ENCODE data around the gene CASD1. TPM values are rescaled to one million over a fixed set of nuclear protein-coding genes. Genes with fewer than 3 reads are reported as not detected.

The CASD1 gene
- total and polyA plus RNA-seq, 10 of the 15 experiments (the other 5 are each of a cell fraction or from before 2014, with no cell fraction given): 4.0 to 18.6 (median 10.7) TPM

DNA sequence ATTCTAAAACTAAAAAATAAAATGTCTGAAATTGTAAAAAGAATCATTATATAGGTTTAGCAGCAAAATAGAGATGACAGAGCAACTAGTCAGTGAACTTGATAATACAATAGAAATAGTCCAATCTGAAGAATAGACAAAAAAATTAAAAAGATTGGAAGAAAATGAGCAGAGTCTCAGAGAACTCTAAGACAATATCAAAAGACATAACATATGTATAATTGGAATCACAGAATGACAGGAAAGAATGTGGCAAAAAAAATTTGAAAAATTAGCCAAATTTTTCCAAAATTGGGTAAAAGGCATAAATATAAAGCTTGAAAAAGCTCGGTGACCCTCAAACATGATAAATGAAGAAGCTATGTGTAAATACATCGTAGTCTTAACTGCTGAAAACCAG, 38.0 kb upstream of the CASD1 start:
- Histone ChIP-seq H3K79me2 (ENCODE audit: control insufficient read depth, insufficient read depth, low read length) (no peaks in the 10 kb centered on the region), H3K9me3 (replicated peaks; ENCODE audit: control insufficient read depth, insufficient read depth, low read length) (no peaks in the 10 kb centered on the region), H2AFZ (ENCODE audit: control insufficient read depth, low read depth, low read length) (no peak overlapping the region), H3K4me1 (ENCODE audit: control insufficient read depth, insufficient read depth, low read length) (no peaks in the 10 kb centered on the region), H3K9ac (ENCODE audit: control insufficient read depth, insufficient read depth, low read length) (no peak overlapping the region), H3K27me3 (replicated peaks in 1 of 2; ENCODE audit: control insufficient read depth in 2 of 2, insufficient read depth in 2 of 2, low read length in 1 of 2) (no peaks in the 10 kb centered on the region), H3K27ac (ENCODE audit: control insufficient read depth, insufficient read depth) (no peak overlapping the region), H3K4me3 (no peak overlapping the region), H4K20me1 (ENCODE audit: control insufficient read depth, insufficient read depth) (no peaks in the 10 kb centered on the region), H3K36me3 (ENCODE audit: control insufficient read depth in 2 of 2, insufficient read depth in 2 of 2, low read length in 1 of 2) (no peaks in the 10 kb centered on the region), H3K4me2 (ENCODE audit: control insufficient read depth, insufficient read depth) (no peak overlapping the region)
- POLR2A ChIA-PET: no interaction called here
- intact Hi-C loops (cut with micrococcal nuclease; ENCODE audit: unreplicated experiment) (no loop called here), in situ Hi-C loops (cut with MboI) (no loop called here)
- 50% methylated on average over 2 of the region's 2 CpGs for WGBS (ENCODE audit: insufficient coverage, insufficient replicate concordance, low lambda C conversion rate, missing lambda C conversion rate)
- DNase-seq (ENCODE audit: low read depth, low spot score) (no peak), FAIRE-seq (no peak), ATAC-seq (no peak)
- BruUV-seq (replicated peaks): no TSS peak
- CTCF ChIA-PET: no interaction called here
- RAD21 ChIA-PET (ENCODE audit: unreplicated experiment): interaction anchor here (1.6 kb wide), 1 partner anchor 15 kb away, joined by 3 read pairs; no protein-coding TSS in a partner anchor
- SMC1A ChIA-PET (ENCODE audit: uncharacterized antibody, unreplicated experiment): no interaction called here
- no peak for TF ChIP-seq TARDBP (IDR thresholded peaks at IDR 0.05; ENCODE audit: borderline replicate concordance)
- TF ChIP-seq IKZF1 (conservative IDR thresholded peaks at IDR 0.05): no peak
- TF ChIP-seq CHD2 (IDR thresholded peaks at IDR 0.05; ENCODE audit: borderline replicate concordance, low read depth, low read length): no peak
- TF ChIP-seq WRNIP1 (IDR thresholded peaks at IDR 0.05; ENCODE audit: borderline replicate concordance, low read depth, low read length): no peak
- TF ChIP-seq, protein P1, sequence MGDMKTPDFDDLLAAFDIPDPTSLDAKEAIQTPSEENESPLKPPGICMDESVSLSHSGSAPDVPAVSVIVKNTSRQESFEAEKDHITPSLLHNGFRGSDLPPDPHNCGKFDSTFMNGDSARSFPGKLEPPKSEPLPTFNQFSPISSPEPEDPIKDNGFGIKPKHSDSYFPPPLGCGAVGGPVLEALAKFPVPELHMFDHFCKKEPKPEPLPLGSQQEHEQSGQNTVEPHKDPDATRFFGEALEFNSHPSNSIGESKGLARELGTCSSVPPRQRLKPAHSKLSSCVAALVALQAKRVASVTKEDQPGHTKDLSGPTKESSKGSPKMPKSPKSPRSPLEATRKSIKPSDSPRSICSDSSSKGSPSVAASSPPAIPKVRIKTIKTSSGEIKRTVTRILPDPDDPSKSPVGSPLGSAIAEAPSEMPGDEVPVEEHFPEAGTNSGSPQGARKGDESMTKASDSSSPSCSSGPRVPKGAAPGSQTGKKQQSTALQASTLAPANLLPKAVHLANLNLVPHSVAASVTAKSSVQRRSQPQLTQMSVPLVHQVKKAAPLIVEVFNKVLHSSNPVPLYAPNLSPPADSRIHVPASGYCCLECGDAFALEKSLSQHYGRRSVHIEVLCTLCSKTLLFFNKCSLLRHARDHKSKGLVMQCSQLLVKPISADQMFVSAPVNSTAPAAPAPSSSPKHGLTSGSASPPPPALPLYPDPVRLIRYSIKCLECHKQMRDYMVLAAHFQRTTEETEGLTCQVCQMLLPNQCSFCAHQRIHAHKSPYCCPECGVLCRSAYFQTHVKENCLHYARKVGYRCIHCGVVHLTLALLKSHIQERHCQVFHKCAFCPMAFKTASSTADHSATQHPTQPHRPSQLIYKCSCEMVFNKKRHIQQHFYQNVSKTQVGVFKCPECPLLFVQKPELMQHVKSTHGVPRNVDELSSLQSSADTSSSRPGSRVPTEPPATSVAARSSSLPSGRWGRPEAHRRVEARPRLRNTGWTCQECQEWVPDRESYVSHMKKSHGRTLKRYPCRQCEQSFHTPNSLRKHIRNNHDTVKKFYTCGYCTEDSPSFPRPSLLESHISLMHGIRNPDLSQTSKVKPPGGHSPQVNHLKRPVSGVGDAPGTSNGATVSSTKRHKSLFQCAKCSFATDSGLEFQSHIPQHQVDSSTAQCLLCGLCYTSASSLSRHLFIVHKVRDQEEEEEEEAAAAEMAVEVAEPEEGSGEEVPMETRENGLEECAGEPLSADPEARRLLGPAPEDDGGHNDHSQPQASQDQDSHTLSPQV (IDR thresholded peaks at IDR 0.05): no peak
- TF ChIP-seq LARP7 (IDR thresholded peaks at IDR 0.05): no peak
- no peak for TF ChIP-seq TAF1 (IDR thresholded peaks at IDR 0.05; ENCODE audit: borderline replicate concordance, low read depth, low read length)
- TF ChIP-seq PML (IDR thresholded peaks at IDR 0.05; ENCODE audit: low read length): no peak
- no peak for TF ChIP-seq NFYA (IDR thresholded peaks at IDR 0.05; ENCODE audit: borderline replicate concordance, low read depth, low read length)
- TF ChIP-seq, protein P2, sequence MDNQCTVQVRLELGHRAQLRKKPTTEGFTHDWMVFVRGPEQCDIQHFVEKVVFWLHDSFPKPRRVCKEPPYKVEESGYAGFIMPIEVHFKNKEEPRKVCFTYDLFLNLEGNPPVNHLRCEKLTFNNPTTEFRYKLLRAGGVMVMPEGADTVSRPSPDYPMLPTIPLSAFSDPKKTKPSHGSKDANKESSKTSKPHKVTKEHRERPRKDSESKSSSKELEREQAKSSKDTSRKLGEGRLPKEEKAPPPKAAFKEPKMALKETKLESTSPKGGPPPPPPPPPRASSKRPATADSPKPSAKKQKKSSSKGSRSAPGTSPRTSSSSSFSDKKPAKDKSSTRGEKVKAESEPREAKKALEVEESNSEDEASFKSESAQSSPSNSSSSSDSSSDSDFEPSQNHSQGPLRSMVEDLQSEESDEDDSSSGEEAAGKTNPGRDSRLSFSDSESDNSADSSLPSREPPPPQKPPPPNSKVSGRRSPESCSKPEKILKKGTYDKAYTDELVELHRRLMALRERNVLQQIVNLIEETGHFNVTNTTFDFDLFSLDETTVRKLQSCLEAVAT (IDR thresholded peaks at IDR 0.05): no peak
- TF ChIP-seq KDM1A (IDR thresholded peaks at IDR 0.05; ENCODE audit: borderline replicate concordance): no peak
- TF ChIP-seq, protein P3, sequence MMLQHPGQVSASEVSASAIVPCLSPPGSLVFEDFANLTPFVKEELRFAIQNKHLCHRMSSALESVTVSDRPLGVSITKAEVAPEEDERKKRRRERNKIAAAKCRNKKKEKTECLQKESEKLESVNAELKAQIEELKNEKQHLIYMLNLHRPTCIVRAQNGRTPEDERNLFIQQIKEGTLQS (IDR thresholded peaks at IDR 0.05; ENCODE audit: borderline replicate concordance, extremely low read depth, low read depth, low read length): no peak
- TF ChIP-seq IKZF2 (IDR thresholded peaks at IDR 0.05): no peak
- TF ChIP-seq, protein P4, sequence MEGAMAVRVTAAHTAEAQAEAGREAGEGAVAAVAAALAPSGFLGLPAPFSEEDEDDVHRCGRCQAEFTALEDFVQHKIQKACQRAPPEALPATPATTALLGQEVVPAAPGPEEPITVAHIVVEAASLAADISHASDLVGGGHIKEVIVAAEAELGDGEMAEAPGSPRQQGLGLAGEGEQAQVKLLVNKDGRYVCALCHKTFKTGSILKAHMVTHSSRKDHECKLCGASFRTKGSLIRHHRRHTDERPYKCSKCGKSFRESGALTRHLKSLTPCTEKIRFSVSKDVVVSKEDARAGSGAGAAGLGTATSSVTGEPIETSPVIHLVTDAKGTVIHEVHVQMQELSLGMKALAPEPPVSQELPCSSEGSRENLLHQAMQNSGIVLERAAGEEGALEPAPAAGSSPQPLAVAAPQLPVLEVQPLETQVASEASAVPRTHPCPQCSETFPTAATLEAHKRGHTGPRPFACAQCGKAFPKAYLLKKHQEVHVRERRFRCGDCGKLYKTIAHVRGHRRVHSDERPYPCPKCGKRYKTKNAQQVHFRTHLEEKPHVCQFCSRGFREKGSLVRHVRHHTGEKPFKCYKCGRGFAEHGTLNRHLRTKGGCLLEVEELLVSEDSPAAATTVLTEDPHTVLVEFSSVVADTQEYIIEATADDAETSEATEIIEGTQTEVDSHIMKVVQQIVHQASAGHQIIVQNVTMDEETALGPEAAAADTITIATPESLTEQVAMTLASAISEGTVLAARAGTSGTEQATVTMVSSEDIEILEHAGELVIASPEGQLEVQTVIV (IDR thresholded peaks at IDR 0.05; ENCODE audit: borderline replicate concordance, partially characterized antibody): no peak
- TF ChIP-seq NFXL1 (IDR thresholded peaks at IDR 0.05; ENCODE audit: borderline replicate concordance): no peak
- no peak for TF ChIP-seq MEF2B (IDR thresholded peaks at IDR 0.05; ENCODE audit: partially characterized antibody, poor library complexity, severe bottlenecking)

Measured in GM12878 (cell line).